Dendritic cell treated with granulocyte-macrophage colony-stimulating factor and Interleukin-4, amounts not matched to agents 40 ng/mL and 50 ng/mL, for 4 days (primary cell): ENCODE results near the gene NHEJ1.

Experiments used
- H3K27ac Mint-ChIP-seq: one replicate; pipeline ENCODE4 v1.8.0; 2022; ENCODE audit warnings: mild to moderate bottlenecking, mixed read lengths
- H3K27me3 Mint-ChIP-seq: one replicate; pipeline ENCODE4 v1.8.0; 2022; ENCODE audit warnings: mild to moderate bottlenecking, mixed read lengths
- H3K36me3 Mint-ChIP-seq: one replicate; pipeline ENCODE4 v1.8.0; 2022; ENCODE audit warnings: low read depth, mixed read lengths
- H3K4me1 Mint-ChIP-seq: one replicate; pipeline ENCODE4 v1.8.0; 2022; ENCODE audit warnings: low read depth, mixed read lengths
- H3K4me3 Mint-ChIP-seq: one replicate; pipeline ENCODE4 v1.8.0; 2022; ENCODE audit warnings: mild to moderate bottlenecking, moderate library complexity, mixed read lengths
- H3K9me3 Mint-ChIP-seq: one replicate; pipeline ENCODE4 v1.8.0; 2022; ENCODE audit warnings: mixed read lengths
- intact Hi-C: fragments of 100-400 bp; cut with micrococcal nuclease; formaldehyde crosslinking; loops from one replicate; pipeline ENCODE4 v1.15.0; 2022

The NHEJ1 gene

DNA sequence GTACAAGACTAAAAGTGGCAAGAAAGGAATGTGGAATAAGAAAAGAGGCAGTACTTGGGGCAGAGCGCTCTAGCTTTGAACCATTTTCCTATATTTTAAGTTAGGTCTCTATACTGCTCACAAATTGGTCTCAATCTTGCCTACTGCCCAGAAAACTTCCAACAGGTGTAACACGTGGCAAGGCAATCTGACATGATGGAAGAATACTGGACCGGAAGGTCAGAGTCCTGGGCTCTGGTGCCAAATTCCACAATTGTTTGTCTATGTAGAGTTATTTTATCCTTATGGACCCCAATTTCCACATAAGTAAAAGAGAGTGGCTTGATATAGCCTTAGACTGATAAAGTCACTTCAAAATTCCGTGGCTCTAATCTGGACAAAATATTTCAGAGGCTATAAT lies 28.9 kb downstream of the NHEJ1 start:
- Mint-ChIP-seq H3K27ac (no peak overlapping the region), H3K4me3 (no peak overlapping the region), H3K4me1 (peaks cover 6% of the 10 kb centered on the region), H3K27me3 (no peaks in the 10 kb centered on the region), H3K36me3 (peaks cover 15% of the 10 kb centered on the region), H3K9me3 (no peaks in the 10 kb centered on the region)
- intact Hi-C loops, result no loop called here

- Mint-ChIP-seq H3K9me3 (no peaks in the 10 kb centered on the region), H3K27ac (no peak overlapping the region), H3K27me3 (no peaks in the 10 kb centered on the region), H3K4me1 (peaks cover 6% of the 10 kb centered on the region), H3K4me3 (no peak overlapping the region), H3K36me3 (peaks cover 19% of the 10 kb centered on the region)
- intact Hi-C loops, result no loop called here
Observed at GRCh38 chr2:219131327-219131726, 29.3 kb downstream of the NHEJ1 start.

DNA sequence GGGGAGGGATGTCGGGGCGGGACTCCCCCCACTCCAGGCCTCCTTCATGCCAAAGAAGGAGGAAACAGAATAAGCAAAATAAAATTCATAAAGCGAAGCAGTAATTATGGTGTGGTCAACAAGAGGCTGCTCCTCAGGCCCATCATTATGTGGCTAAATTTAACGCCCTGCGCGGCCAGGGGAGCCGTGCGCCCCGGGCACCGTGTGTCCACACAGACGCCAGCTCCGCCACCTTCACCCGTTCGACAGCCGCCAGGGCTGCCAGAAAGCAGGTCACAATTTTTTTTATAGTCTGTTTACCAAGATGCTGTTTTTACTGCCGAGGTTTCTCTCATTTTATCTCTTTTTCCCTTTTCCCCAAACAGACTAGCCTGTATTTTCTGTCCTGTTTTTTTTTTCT lies 31.0 kb downstream of the NHEJ1 start:
- Mint-ChIP-seq H3K27ac (no peak overlapping the region), H3K9me3 (no peaks in the 10 kb centered on the region), H3K36me3 (peaks cover 20% of the 10 kb centered on the region), H3K27me3 (no peaks in the 10 kb centered on the region), H3K4me3 (no peak overlapping the region), H3K4me1 (peaks cover 13% of the 10 kb centered on the region)
- intact Hi-C loops, result no loop called here

DNA sequence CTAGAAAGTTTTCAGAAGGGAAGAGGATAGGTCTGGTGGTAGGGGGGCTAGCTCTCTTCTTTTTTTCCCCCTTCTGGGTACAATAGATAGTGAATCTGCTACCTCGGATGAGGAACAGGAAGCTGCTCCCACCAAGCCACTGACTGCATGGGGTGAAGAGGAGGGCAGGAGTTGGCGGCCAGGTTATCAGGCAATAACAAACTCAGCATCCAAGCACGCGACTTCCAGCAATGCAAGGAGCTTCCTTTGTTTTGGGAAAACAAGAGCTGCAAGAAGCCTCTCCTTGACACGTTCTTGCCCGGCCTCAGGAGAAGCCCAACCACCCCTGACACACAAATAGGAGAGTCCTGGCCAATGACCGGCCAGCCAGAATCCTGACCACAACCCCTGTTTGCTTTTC lies 32.2 kb downstream of the NHEJ1 start:
- intact Hi-C loops, result no loop called here
- peaks cover 26% of the 10 kb centered on the region for H3K36me3 Mint-ChIP-seq
- H3K27ac Mint-ChIP-seq, result no peak overlapping the region
- peaks cover 22% of the 10 kb centered on the region for H3K4me1 Mint-ChIP-seq
- H3K9me3 Mint-ChIP-seq, result no peaks in the 10 kb centered on the region
- no peak overlapping the region for H3K4me3 Mint-ChIP-seq
- no peaks in the 10 kb centered on the region for H3K27me3 Mint-ChIP-seq

DNA sequence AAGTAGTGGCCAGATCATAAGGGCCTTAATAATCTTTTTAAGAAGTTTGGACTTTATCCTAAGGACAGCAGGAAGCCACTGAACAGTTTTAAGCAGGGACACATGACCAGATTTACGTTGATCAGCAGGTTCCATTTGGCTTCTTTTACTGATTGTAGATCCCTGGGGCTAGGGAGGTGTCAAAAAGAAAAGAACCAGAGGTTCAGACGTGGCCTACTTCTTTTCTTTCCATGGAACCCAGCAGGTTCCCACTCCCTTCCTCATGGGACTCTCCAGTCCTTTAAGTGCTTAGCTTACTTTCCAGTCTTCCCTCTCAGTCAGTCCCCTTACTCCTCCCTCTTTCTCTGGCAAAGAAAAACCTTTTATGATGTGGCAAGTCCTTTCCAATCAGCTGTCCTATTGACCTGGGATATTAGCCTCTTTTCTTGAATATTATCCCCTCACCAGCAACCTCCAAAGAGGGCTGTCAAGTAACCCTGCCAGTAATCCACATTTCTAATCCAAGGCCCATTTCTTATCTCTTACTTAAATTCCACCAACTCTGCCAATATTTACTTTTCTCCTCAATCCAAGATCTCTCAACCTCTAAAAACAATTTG lies 33.5 kb downstream of the NHEJ1 start:
- peaks cover 22% of the 10 kb centered on the region for H3K4me1 Mint-ChIP-seq
- intact Hi-C loops, result no loop called here
- no peak overlapping the region for H3K4me3 Mint-ChIP-seq
- H3K9me3 Mint-ChIP-seq, result no peaks in the 10 kb centered on the region
- no peaks in the 10 kb centered on the region for H3K27me3 Mint-ChIP-seq
- H3K36me3 Mint-ChIP-seq, result peaks cover 26% of the 10 kb centered on the region
- no peak overlapping the region for H3K27ac Mint-ChIP-seq

GRCh38 chr2:219126555-219126954 lies 34.1 kb downstream of the NHEJ1 start:
- intact Hi-C loops, result no loop called here
- Mint-ChIP-seq H3K36me3 (peaks cover 26% of the 10 kb centered on the region), H3K27me3 (no peaks in the 10 kb centered on the region), H3K9me3 (no peaks in the 10 kb centered on the region), H3K27ac (no peak overlapping the region), H3K4me3 (no peak overlapping the region), H3K4me1 (peaks cover 22% of the 10 kb centered on the region)

- intact Hi-C loops, result no loop called here
- H3K4me3 Mint-ChIP-seq, result no peak overlapping the region
- peaks cover 22% of the 10 kb centered on the region for H3K4me1 Mint-ChIP-seq
- H3K27ac Mint-ChIP-seq, result no peak overlapping the region
- no peaks in the 10 kb centered on the region for H3K27me3 Mint-ChIP-seq
- no peaks in the 10 kb centered on the region for H3K9me3 Mint-ChIP-seq
- peaks cover 25% of the 10 kb centered on the region for H3K36me3 Mint-ChIP-seq
Observed at GRCh38 chr2:219125886-219126270, 34.7 kb downstream of the NHEJ1 start.

- Mint-ChIP-seq H3K4me3 (no peak overlapping the region), H3K4me1 (peaks cover 22% of the 10 kb centered on the region), H3K36me3 (peaks cover 21% of the 10 kb centered on the region), H3K9me3 (no peaks in the 10 kb centered on the region), H3K27me3 (no peaks in the 10 kb centered on the region), H3K27ac (no peak overlapping the region)
- intact Hi-C loops, result no loop called here
Observed at GRCh38 chr2:219125225-219125885, 35.3 kb downstream of the NHEJ1 start.

DNA sequence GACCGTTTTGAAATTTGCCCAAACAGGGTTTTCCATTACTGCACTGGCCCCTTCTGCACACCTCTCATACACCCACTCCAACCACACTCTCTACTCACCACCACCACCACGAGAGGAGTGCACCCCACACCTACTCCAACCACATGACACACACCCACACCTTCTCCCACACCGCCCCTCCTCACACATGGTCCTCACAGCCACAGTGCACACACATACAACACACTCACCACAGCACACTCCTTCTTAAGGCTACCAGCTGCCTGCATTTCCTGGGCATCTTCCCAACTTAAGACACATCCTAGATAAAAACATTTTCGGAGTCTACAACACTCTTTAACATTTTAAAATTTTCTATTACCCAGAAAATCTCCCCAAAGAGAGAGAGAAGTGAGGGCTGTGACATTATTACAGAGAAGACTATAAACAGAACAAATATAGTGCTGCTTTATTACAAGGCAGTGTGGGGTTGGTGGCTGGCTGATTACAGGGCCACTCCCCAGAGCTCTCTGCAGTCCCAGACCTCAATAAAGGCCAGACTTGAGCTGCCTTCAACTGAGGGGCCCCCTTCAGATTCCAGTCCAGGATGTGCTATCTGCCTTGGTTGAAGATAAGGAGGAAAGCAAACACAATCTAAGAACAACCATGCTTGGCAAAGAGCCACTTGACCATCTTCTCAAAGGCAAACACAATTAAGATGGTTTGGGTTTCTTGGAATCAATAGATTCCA lies 36.1 kb downstream of the NHEJ1 start:
- intact Hi-C loops, result no loop called here
- Mint-ChIP-seq H3K27ac (peak overlapping the region; percentile 20), H3K4me3 (no peak overlapping the region), H3K36me3 (peaks cover 21% of the 10 kb centered on the region), H3K9me3 (no peaks in the 10 kb centered on the region), H3K27me3 (no peaks in the 10 kb centered on the region), H3K4me1 (peaks cover 23% of the 10 kb centered on the region)

- H3K4me1 Mint-ChIP-seq, result peaks cover 29% of the 10 kb centered on the region
- no peaks in the 10 kb centered on the region for H3K27me3 Mint-ChIP-seq
- H3K9me3 Mint-ChIP-seq, result no peaks in the 10 kb centered on the region
- intact Hi-C loops, result no loop called here
- H3K36me3 Mint-ChIP-seq, result peaks cover 21% of the 10 kb centered on the region
- no peak overlapping the region for H3K27ac Mint-ChIP-seq
- H3K4me3 Mint-ChIP-seq, result no peak overlapping the region
Observed at GRCh38 chr2:219123356-219124135, 37.1 kb downstream of the NHEJ1 start.

DNA sequence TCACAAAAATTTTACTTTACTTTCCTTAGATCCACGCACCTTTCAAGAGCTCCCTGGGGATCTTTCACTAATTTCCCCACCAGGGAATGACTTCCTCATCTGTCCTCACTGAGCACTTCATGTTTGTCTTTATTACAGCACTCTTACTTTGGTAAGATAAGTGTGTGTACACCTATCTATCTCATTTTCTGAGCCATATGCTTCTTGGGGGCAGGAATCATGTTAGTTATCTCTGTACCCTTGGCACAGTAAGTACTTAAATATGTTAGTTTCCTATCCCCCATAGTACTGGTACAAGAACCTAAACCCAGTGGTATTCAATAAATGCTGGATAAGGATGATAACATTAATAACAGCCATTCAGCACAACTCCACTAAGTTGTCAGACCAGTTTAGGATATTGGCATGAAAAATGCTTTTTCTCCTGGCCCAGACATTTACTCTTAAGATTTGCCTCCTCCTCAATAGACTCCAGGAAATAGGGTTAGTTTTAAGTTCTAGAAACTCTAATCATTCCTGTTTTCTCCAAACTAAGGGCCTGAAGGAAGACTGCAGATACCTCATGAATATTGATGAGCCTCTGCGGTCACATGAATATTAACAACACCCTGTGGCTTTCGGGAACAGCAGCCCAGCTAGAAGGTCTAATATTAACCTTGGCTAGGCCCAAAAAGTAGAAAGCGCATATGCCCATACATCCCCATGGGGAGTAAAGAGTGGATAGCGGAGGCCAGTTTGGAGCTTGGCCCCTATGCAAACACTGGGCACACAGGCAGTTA lies 38.2 kb downstream of the NHEJ1 start:
- no peaks in the 10 kb centered on the region for H3K9me3 Mint-ChIP-seq
- no peak overlapping the region for H3K4me3 Mint-ChIP-seq
- peaks cover 38% of the 10 kb centered on the region for H3K4me1 Mint-ChIP-seq
- H3K27ac Mint-ChIP-seq, result no peak overlapping the region
- intact Hi-C loops, result no loop called here
- H3K36me3 Mint-ChIP-seq, result peaks cover 17% of the 10 kb centered on the region
- H3K27me3 Mint-ChIP-seq, result no peaks in the 10 kb centered on the region

- H3K27ac Mint-ChIP-seq, result no peak overlapping the region
- H3K4me3 Mint-ChIP-seq, result no peak overlapping the region
- H3K27me3 Mint-ChIP-seq, result no peaks in the 10 kb centered on the region
- intact Hi-C loops, result no loop called here
- peaks cover 41% of the 10 kb centered on the region for H3K4me1 Mint-ChIP-seq
- H3K9me3 Mint-ChIP-seq, result no peaks in the 10 kb centered on the region
- peaks cover 9% of the 10 kb centered on the region for H3K36me3 Mint-ChIP-seq
Observed at GRCh38 chr2:219120082-219120481, 40.5 kb downstream of the NHEJ1 start.

GRCh38 chr2:219119422-219120043 lies 41.1 kb downstream of the NHEJ1 start:
- H3K4me1 Mint-ChIP-seq, result peaks cover 44% of the 10 kb centered on the region
- no peaks in the 10 kb centered on the region for H3K27me3 Mint-ChIP-seq
- H3K4me3 Mint-ChIP-seq, result no peak overlapping the region
- no peak overlapping the region for H3K27ac Mint-ChIP-seq
- no peaks in the 10 kb centered on the region for H3K9me3 Mint-ChIP-seq
- H3K36me3 Mint-ChIP-seq, result peaks cover 11% of the 10 kb centered on the region
- intact Hi-C loops, result loop anchor here (1.0 kb wide), 3 partner anchors 46 to 90 kb away; no protein-coding TSS in a partner anchor
